ENCODE measurements around the gene SUPT4H1.

SUPT4H1 gene

GRCh38 chr17:58331815-58332777, 19.9 kb downstream of the SUPT4H1 start:
- TF ChIP-seq CTCF (IDR thresholded peaks at IDR 0.05; ENCODE audit: insufficient read depth, low read depth, low read length, missing control alignments), result no peak
- H3K4me3 ChIP-seq (ENCODE audit: low read length), result no peak overlapping the region
- no peak for DNase-seq (ENCODE audit: low read depth)

- no peak for DNase-seq (ENCODE audit: low read depth)
- no peak for TF ChIP-seq CTCF (IDR thresholded peaks at IDR 0.05; ENCODE audit: insufficient read depth, low read depth, low read length, missing control alignments)
- no peak overlapping the region for H3K4me3 ChIP-seq (ENCODE audit: low read length)
These were observed 20.8 kb downstream of the SUPT4H1 start for GRCh38 chr17:58330997-58331814.

GRCh38 chr17:58330538-58330996, 21.4 kb downstream of the SUPT4H1 start:
- no peak for DNase-seq (ENCODE audit: low read depth)
- no peak overlapping the region for H3K4me3 ChIP-seq (ENCODE audit: low read length)
- no peak for TF ChIP-seq CTCF (IDR thresholded peaks at IDR 0.05; ENCODE audit: insufficient read depth, low read depth, low read length, missing control alignments)

GRCh38 chr17:58329810-58330537, 22.0 kb downstream of the SUPT4H1 start:
- no peak overlapping the region for H3K4me3 ChIP-seq (ENCODE audit: low read length)
- DNase-seq (ENCODE audit: low read depth), result no peak
- no peak for TF ChIP-seq CTCF (IDR thresholded peaks at IDR 0.05; ENCODE audit: insufficient read depth, low read depth, low read length, missing control alignments)

- no peak overlapping the region for H3K4me3 ChIP-seq (ENCODE audit: low read length)
- no peak for DNase-seq (ENCODE audit: low read depth)
- no peak for TF ChIP-seq CTCF (IDR thresholded peaks at IDR 0.05; ENCODE audit: insufficient read depth, low read depth, low read length, missing control alignments)
These were observed 22.8 kb downstream of the SUPT4H1 start for GRCh38 chr17:58329035-58329809.
